Mesothelial cell of epicardium (in vitro differentiated cells): Measurements from ENCODE around the gene RFFL. TPM values are rescaled to one million over a fixed set of nuclear protein-coding genes. Genes with fewer than 3 reads are reported as not detected.
A peak's percentile ranks its signal among the peaks of the same experiment; 100 is the strongest.

ENCODE experiments used
- DNase-seq, 2 experiments: peaks; one replicate each; pipeline ENCODE4 v3.0.0; 2021; ENCODE audit warnings: low spot score in 2 of 2; ENCODE audit not compliant: unreplicated experiment in 2 of 2
- H3K27ac Mint-ChIP-seq: 2 replicates; pipeline ENCODE4 v1.8.0; 2021; ENCODE audit warnings: mixed read lengths
- H3K27me3 Mint-ChIP-seq: 2 replicates; pipeline ENCODE4 v1.8.0; 2021; ENCODE audit warnings: low read depth, mixed read lengths
- H3K36me3 Mint-ChIP-seq: 2 replicates; pipeline ENCODE4 v1.8.0; 2021; ENCODE audit warnings: mixed read lengths
- H3K4me1 Mint-ChIP-seq: 2 replicates; pipeline ENCODE4 v1.8.0; 2021; ENCODE audit warnings: mixed read lengths
- H3K4me3 Mint-ChIP-seq: 2 replicates; pipeline ENCODE4 v1.8.0; 2021; ENCODE audit warnings: mild to moderate bottlenecking, moderate library complexity, mixed read lengths
- H3K9me3 Mint-ChIP-seq: 2 replicates; pipeline ENCODE4 v1.8.0; 2021; ENCODE audit warnings: mixed read lengths
- total RNA-seq: library from RNA; stranded (reverse); gene quantifications from 3 replicates; pipeline ENCODE4 v1.2.1, GENCODE V29; 2021
- TF ChIP-seq, protein P1 (sequence below): fragments of 200-600 bp; sonication (generic); IDR thresholded peaks from one replicate; pipeline ENCODE4 v1.5.0; 2021; ENCODE audit warnings: antibody characterized with exemption; ENCODE audit not compliant: unreplicated experiment

The RFFL gene
- total RNA-seq, 1 donor from 2014 or later: 19.8 TPM

DNA sequence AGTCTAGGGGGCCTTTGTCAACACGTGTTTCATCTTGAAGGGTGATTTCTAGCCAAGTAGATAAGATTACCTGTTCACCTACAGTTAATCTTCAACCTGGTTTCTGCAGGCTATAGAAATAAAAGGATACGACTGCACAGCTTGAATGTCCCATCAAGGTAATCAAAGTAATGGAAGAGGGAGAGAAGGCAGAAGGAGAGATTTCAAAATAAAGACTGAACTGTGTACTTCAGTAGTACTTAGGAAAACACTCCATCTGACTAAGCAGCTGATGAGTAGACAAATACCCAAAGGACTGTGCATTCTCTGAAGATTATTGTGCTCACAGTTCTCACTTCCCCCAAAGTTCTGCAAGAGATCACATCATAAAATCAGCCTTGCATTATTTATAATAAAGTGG is 5.8 kb upstream of the RFFL start:
- Mint-ChIP-seq H3K36me3 (no peaks in the 10 kb centered on the region), H3K4me1 (peaks cover 9% of the 10 kb centered on the region), H3K4me3 (no peak overlapping the region), H3K27me3 (no peaks in the 10 kb centered on the region), H3K9me3 (no peaks in the 10 kb centered on the region), H3K27ac (no peak overlapping the region)
- no peak for DNase-seq
- TF ChIP-seq, protein P1, sequence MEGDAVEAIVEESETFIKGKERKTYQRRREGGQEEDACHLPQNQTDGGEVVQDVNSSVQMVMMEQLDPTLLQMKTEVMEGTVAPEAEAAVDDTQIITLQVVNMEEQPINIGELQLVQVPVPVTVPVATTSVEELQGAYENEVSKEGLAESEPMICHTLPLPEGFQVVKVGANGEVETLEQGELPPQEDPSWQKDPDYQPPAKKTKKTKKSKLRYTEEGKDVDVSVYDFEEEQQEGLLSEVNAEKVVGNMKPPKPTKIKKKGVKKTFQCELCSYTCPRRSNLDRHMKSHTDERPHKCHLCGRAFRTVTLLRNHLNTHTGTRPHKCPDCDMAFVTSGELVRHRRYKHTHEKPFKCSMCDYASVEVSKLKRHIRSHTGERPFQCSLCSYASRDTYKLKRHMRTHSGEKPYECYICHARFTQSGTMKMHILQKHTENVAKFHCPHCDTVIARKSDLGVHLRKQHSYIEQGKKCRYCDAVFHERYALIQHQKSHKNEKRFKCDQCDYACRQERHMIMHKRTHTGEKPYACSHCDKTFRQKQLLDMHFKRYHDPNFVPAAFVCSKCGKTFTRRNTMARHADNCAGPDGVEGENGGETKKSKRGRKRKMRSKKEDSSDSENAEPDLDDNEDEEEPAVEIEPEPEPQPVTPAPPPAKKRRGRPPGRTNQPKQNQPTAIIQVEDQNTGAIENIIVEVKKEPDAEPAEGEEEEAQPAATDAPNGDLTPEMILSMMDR: no peak

DNA sequence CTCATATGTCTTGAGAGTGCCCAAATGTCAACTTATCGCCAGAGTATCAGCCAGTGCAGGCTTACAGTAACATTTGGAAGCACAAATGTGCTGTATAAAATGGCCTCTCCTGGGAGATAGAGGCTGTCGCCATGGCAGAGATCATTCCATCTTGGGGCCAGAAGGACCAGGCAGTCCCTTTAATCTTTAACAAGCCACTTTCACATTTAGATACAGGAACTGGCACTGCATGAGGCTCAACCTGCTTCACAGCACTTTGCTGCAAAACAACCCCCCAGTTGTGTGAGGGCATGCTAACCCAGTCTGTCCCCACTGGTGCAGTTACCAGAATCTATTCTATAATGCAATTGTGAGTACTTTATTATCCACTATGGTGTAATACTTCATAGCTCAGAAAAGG is 4.7 kb upstream of the RFFL start:
- no peaks in the 10 kb centered on the region for H3K9me3 Mint-ChIP-seq
- H3K4me3 Mint-ChIP-seq: no peak overlapping the region
- H3K4me1 Mint-ChIP-seq: peaks cover 15% of the 10 kb centered on the region
- H3K27ac Mint-ChIP-seq: no peak overlapping the region
- TF ChIP-seq, protein P1: no peak
- H3K27me3 Mint-ChIP-seq: no peaks in the 10 kb centered on the region
- no peak for DNase-seq
- H3K36me3 Mint-ChIP-seq: no peaks in the 10 kb centered on the region

DNA sequence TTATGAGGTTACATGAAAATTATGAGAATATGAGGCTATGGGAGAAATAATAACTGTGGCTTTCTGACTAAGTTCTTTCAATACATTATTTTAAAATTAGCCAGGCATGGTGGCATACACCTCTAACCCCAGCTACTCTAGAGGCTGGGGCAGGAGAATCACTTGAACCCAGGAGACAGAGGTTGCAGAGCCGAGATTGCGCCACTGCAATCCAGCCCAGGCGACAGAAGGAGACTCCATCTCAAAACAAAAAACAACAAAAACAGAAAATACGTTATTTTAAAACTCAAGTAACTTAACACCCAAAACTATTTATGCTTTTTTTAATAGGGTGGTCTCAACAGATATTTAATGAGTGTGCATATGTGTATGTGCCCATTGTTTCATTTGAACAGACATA is 2.4 kb upstream of the RFFL start:
- DNase-seq: no peak
- Mint-ChIP-seq H3K9me3 (no peaks in the 10 kb centered on the region), H3K4me1 (peaks cover 17% of the 10 kb centered on the region), H3K36me3 (peaks cover under 1% of the 10 kb centered on the region), H3K4me3 (no peak overlapping the region), H3K27ac (no peak overlapping the region), H3K27me3 (no peaks in the 10 kb centered on the region)
- TF ChIP-seq, protein P1: no peak

DNA sequence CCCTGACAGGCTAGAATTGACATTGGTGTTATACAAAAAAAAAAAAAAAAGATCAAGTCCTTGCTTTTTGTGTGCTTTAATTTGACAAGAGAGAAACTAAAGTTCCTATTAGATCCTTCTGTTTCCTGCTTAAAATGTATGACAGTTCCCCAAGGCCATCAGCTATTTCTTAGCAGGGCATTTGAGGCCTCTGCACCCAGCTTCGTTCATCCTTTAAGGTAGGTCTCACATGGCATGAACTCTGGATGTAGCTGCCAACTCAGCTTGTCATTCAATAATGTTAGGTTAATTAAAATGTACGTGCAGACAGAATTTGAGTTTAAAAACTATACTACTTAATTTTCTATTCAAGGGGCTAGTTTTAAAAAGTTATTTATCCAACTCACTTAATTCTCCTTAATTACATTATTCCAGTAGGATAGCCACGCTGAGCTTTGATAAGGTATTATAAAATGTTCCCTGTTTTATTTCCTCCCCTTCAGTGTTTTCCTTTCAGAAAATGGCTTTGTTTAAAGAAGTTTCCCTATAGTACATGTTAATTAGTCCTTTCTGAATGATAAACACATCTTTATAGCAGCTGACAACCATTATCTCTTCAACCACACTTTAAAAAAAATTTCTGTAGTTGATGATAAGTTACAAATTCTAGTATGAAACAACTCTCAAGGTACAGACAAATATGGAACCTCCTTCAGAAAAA is 1.2 kb upstream of the RFFL start:
- peaks cover 1% of the 10 kb centered on the region for H3K36me3 Mint-ChIP-seq
- H3K27ac Mint-ChIP-seq: peak overlapping the region; percentile 98
- no peaks in the 10 kb centered on the region for H3K9me3 Mint-ChIP-seq
- H3K27me3 Mint-ChIP-seq: no peaks in the 10 kb centered on the region
- DNase-seq: no peak
- TF ChIP-seq, protein P1: no peak
- no peak overlapping the region for H3K4me3 Mint-ChIP-seq
- peaks cover 17% of the 10 kb centered on the region for H3K4me1 Mint-ChIP-seq

DNA sequence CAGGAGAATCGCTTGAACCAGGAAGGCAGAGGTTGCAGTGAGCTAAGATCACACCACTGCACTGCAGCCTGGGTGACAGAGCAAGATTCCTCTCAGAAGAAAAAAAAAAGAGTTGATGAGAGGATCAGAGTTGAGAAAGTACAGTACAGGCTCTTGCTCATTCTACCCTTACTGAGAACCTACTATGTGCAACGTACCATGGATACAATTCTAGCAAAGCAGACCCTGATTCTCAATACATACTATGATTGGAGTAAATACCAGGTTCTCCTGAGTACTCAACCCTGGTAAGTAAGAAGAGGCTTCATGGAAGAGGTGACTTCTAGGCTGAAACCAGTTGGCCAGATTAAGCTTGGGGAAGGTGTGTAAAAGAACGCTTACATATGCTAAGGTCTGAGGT is 1.2 kb downstream of the RFFL start:
- Mint-ChIP-seq H3K4me1 (peaks cover 25% of the 10 kb centered on the region), H3K9me3 (no peaks in the 10 kb centered on the region), H3K27ac (peak overlapping the region; percentile 98), H3K4me3 (no peak overlapping the region), H3K36me3 (peaks cover 1% of the 10 kb centered on the region), H3K27me3 (no peaks in the 10 kb centered on the region)
- TF ChIP-seq, protein P1: no peak
- DNase-seq: no peak
